ENCODE results near the gene PITPNM1.
"Not testable (repeated sequence)": the region's sequence is repeated elsewhere in the genome, so short reads cannot be mapped to it uniquely, and the experiment has no call there.

PITPNM1 gene

GRCh38 chr11:67519726-67520125 is 14.6 kb upstream of the PITPNM1 start:
- Histone ChIP-seq H3K27ac (no peak overlapping the region), H3K9me3 (no peaks in the 10 kb centered on the region), H3K27me3 (peaks cover 6% of the 10 kb centered on the region), H3K36me3 (no peaks in the 10 kb centered on the region), H3K4me1 (ENCODE audit: control insufficient read depth in 1 of 2, insufficient read depth in 1 of 2, low read depth in 1 of 2, low read length in 1 of 2) (no peaks in the 10 kb centered on the region), H3K4me3 (ENCODE audit: low read depth in 1 of 2, low read length in 1 of 2) (no peak overlapping the region)
- TF ChIP-seq CTCF (IDR thresholded peaks at IDR 0.05), result no peak

- no peak for TF ChIP-seq CTCF (IDR thresholded peaks at IDR 0.05)
- Histone ChIP-seq H3K4me3 (ENCODE audit: low read depth in 1 of 2, low read length in 1 of 2) (no peak overlapping the region), H3K36me3 (no peaks in the 10 kb centered on the region), H3K27ac (no peak overlapping the region), H3K27me3 (peaks cover 20% of the 10 kb centered on the region), H3K4me1 (ENCODE audit: control insufficient read depth in 1 of 2, insufficient read depth in 1 of 2, low read depth in 1 of 2, low read length in 1 of 2) (no peaks in the 10 kb centered on the region), H3K9me3 (no peaks in the 10 kb centered on the region)
Observed at GRCh38 chr11:67517784-67518552, 12.8 kb upstream of the PITPNM1 start.

GRCh38 chr11:67516806-67517205 is 11.6 kb upstream of the PITPNM1 start:
- Histone ChIP-seq H3K27ac (no peak overlapping the region), H3K9me3 (no peaks in the 10 kb centered on the region), H3K27me3 (peaks cover 32% of the 10 kb centered on the region), H3K4me3 (ENCODE audit: low read depth in 1 of 2, low read length in 1 of 2) (no peak overlapping the region), H3K36me3 (no peaks in the 10 kb centered on the region), H3K4me1 (ENCODE audit: control insufficient read depth in 1 of 2, insufficient read depth in 1 of 2, low read depth in 1 of 2, low read length in 1 of 2) (no peaks in the 10 kb centered on the region)
- TF ChIP-seq CTCF (IDR thresholded peaks at IDR 0.05), result no peak

GRCh38 chr11:67514116-67514515 is 9.0 kb upstream of the PITPNM1 start:
- no peak for TF ChIP-seq CTCF (IDR thresholded peaks at IDR 0.05)
- Histone ChIP-seq H3K27me3 (peaks cover 55% of the 10 kb centered on the region), H3K4me3 (ENCODE audit: low read depth in 1 of 2, low read length in 1 of 2) (no peak overlapping the region), H3K36me3 (no peaks in the 10 kb centered on the region), H3K27ac (no peak overlapping the region), H3K4me1 (ENCODE audit: control insufficient read depth in 1 of 2, insufficient read depth in 1 of 2, low read depth in 1 of 2, low read length in 1 of 2) (peaks cover under 1% of the 10 kb centered on the region in 2 experiments), H3K9me3 (no peaks in the 10 kb centered on the region)

GRCh38 chr11:67511558-67511957 is 6.4 kb upstream of the PITPNM1 start:
- Histone ChIP-seq H3K4me1 (ENCODE audit: control insufficient read depth in 1 of 2, insufficient read depth in 1 of 2, low read depth in 1 of 2, low read length in 1 of 2) (peaks cover 19 to 21% of the 10 kb centered on the region in 2 experiments), H3K27me3 (peaks cover 55% of the 10 kb centered on the region)
- not testable (repeated sequence) for H3K36me3 ChIP-seq; H3K4me3 ChIP-seq (ENCODE audit: low read depth in 1 of 2, low read length in 1 of 2); H3K27ac ChIP-seq; H3K9me3 ChIP-seq

GRCh38 chr11:67510023-67510345 is 4.8 kb upstream of the PITPNM1 start:
- Histone ChIP-seq H3K4me1 (ENCODE audit: control insufficient read depth in 1 of 2, insufficient read depth in 1 of 2, low read depth in 1 of 2, low read length in 1 of 2) (peaks cover 32 to 35% of the 10 kb centered on the region in 2 experiments), H3K27me3 (peaks cover 49% of the 10 kb centered on the region), H3K4me3 (ENCODE audit: low read depth in 1 of 2, low read length in 1 of 2) (no peak overlapping the region), H3K27ac (no peak overlapping the region), H3K9me3 (no peaks in the 10 kb centered on the region), H3K36me3 (no peaks in the 10 kb centered on the region)
- no peak for TF ChIP-seq CTCF (IDR thresholded peaks at IDR 0.05)

Measured in neutrophil (primary cell).